GM12892 (cell line): Measurements from ENCODE around the gene AP2B1.
"Not testable (repeated sequence)": the region's sequence is repeated elsewhere in the genome, so short reads cannot be mapped to it uniquely, and the experiment has no call there.

ENCODE experiments used
- DNase-seq: peaks from one replicate; pipeline ENCODE4 v3.0.0; 2011; ENCODE audit not compliant: insufficient read length
- FAIRE-seq: peaks from 2 replicates; lab custom pipeline; 2011; peaks lifted over from hg19 to GRCh38; lab: Jason Lieb, UNC
- POLR2A ChIP-seq: IDR thresholded peaks from 2 replicates; pipeline ENCODE4 v1.6.1; 2011; ENCODE audit warnings: low read depth, low read length, control low read depth
- POLR2AphosphoS5 ChIP-seq: IDR thresholded peaks from 2 replicates; pipeline ENCODE4 v1.6.1; 2011; ENCODE audit warnings: low read depth, low read length, control low read depth
- TAF1 ChIP-seq: IDR thresholded peaks from 2 replicates; pipeline ENCODE4 v1.6.1; 2011; ENCODE audit warnings: low read depth, mild to moderate bottlenecking, control low read depth, low read length, borderline replicate concordance

AP2B1 gene

GRCh38 chr17:35609831-35610230 lies 22.7 kb downstream of the AP2B1 start:
- TF ChIP-seq POLR2A (no peak), POLR2AphosphoS5 (no peak), TAF1 (no peak)
- FAIRE-seq: no peak

GRCh38 chr17:35610746-35611145 lies 23.6 kb downstream of the AP2B1 start:
- DNase-seq, FAIRE-seq: not testable (repeated sequence)

More at GRCh38 chr17:35609831-35610230, 22.7 kb downstream of the AP2B1 start:
- DNase-seq: no peak

- DNase-seq (no peak), FAIRE-seq (no peak)
- TF ChIP-seq POLR2AphosphoS5 (no peak), TAF1 (no peak), POLR2A (no peak)
Measured at GRCh38 chr17:35612924-35613521, 25.9 kb downstream of the AP2B1 start.

- DNase-seq (no peak), FAIRE-seq (no peak)
- TF ChIP-seq POLR2AphosphoS5 (no peak), POLR2A (no peak), TAF1 (no peak)
Measured at GRCh38 chr17:35614810-35615209, 27.7 kb downstream of the AP2B1 start.

GRCh38 chr17:35616536-35616935 lies 29.4 kb downstream of the AP2B1 start:
- DNase-seq (no peak), FAIRE-seq (no peak)
- TF ChIP-seq POLR2AphosphoS5: no peak
- TF ChIP-seq POLR2A: no peak
- no peak for TF ChIP-seq TAF1

GRCh38 chr17:35617505-35617904 lies 30.4 kb downstream of the AP2B1 start:
- DNase-seq: no peak
- FAIRE-seq: no peak
- no peak for TF ChIP-seq POLR2A
- no peak for TF ChIP-seq POLR2AphosphoS5
- no peak for TF ChIP-seq TAF1

- DNase-seq (no peak), FAIRE-seq (no peak)
- TF ChIP-seq TAF1 (no peak), POLR2AphosphoS5 (no peak), POLR2A (no peak)
Measured at GRCh38 chr17:35618628-35619027, 31.5 kb downstream of the AP2B1 start.

- DNase-seq: no peak
- FAIRE-seq: no peak
Measured at GRCh38 chr17:35621768-35622167, 34.6 kb downstream of the AP2B1 start.

GRCh38 chr17:35627417-35627816 lies 40.3 kb downstream of the AP2B1 start:
- no peak for DNase-seq
- no peak for TF ChIP-seq POLR2AphosphoS5
- no peak for TF ChIP-seq TAF1
- no peak for TF ChIP-seq POLR2A
- FAIRE-seq: no peak

More at GRCh38 chr17:35621768-35622167, 34.6 kb downstream of the AP2B1 start:
- no peak for TF ChIP-seq POLR2AphosphoS5
- TF ChIP-seq POLR2A: no peak
- TF ChIP-seq TAF1: no peak

- FAIRE-seq (no peak), DNase-seq (no peak)
- TF ChIP-seq POLR2AphosphoS5: no peak
- TF ChIP-seq POLR2A: no peak
- TF ChIP-seq TAF1: no peak
Measured at GRCh38 chr17:35630530-35631148, 43.5 kb downstream of the AP2B1 start.

- no peak for TF ChIP-seq TAF1
- no peak for TF ChIP-seq POLR2AphosphoS5
- TF ChIP-seq POLR2A: no peak
- FAIRE-seq: no peak
- no peak for DNase-seq
Measured at GRCh38 chr17:35641032-35641431, 53.9 kb downstream of the AP2B1 start.

GRCh38 chr17:35645923-35646322 lies 58.8 kb downstream of the AP2B1 start:
- FAIRE-seq (no peak), DNase-seq (no peak)
- TF ChIP-seq POLR2A: no peak
- no peak for TF ChIP-seq TAF1
- TF ChIP-seq POLR2AphosphoS5: no peak
